HEK293 (cell line): ENCODE measurements around the gene TBC1D22A.

ENCODE experiments used
- HOXA7 ChIP-seq: sonication (generic); formaldehyde crosslinking; IDR thresholded peaks from 2 replicates; pipeline ENCODE4 v1.8.1; 2022; ENCODE audit warnings: missing genetic modification reagents, borderline replicate concordance
- MEIS1 ChIP-seq: sonication (generic); formaldehyde crosslinking; IDR thresholded peaks from 2 replicates; pipeline ENCODE4 v1.8.1; 2022; ENCODE audit warnings: missing genetic modification reagents, mild to moderate bottlenecking, borderline replicate concordance
- SALL2 ChIP-seq: fragments of 450-650 bp; formaldehyde crosslinking; IDR thresholded peaks from 2 replicates; pipeline ENCODE4 v1.5.0; 2017; ENCODE audit warnings: missing biosample characterization, mild to moderate bottlenecking, missing genetic modification characterization, borderline replicate concordance
- ZBTB7A ChIP-seq: fragments of 450-650 bp; formaldehyde crosslinking; IDR thresholded peaks from 2 replicates; pipeline ENCODE4 v1.5.1; 2016; ENCODE audit warnings: low read depth, missing biosample characterization, missing genetic modification characterization
- ZNF24 ChIP-seq: fragments of 450-650 bp; formaldehyde crosslinking; IDR thresholded peaks from 2 replicates; pipeline ENCODE4 v1.5.1; 2016; ENCODE audit warnings: missing biosample characterization, missing genetic modification characterization
- ZNF311 ChIP-seq: fragments of 450-650 bp; formaldehyde crosslinking; IDR thresholded peaks from 2 replicates; pipeline ENCODE4 v1.5.1; 2017; ENCODE audit warnings: missing biosample characterization, missing genetic modification characterization, borderline replicate concordance
- ZNF701 ChIP-seq: fragments of 450-650 bp; formaldehyde crosslinking; IDR thresholded peaks from 2 replicates; pipeline ENCODE4 v1.5.1; 2016; ENCODE audit warnings: missing biosample characterization, missing genetic modification characterization
- TF ChIP-seq, protein P1 (sequence below): fragments of 450-650 bp; formaldehyde crosslinking; IDR thresholded peaks from 2 replicates; pipeline ENCODE4 v1.5.1; 2016; ENCODE audit warnings: missing biosample characterization, missing genetic modification characterization
- TF ChIP-seq, protein P2 (sequence below): fragments of 450-650 bp; formaldehyde crosslinking; IDR thresholded peaks from 2 replicates; pipeline ENCODE4 v1.5.1; 2016; ENCODE audit warnings: missing biosample characterization, missing genetic modification characterization, low read depth
- TF ChIP-seq, protein P3 (sequence below): fragments of 450-650 bp; formaldehyde crosslinking; IDR thresholded peaks from 2 replicates; pipeline ENCODE4 v1.5.1; 2017; ENCODE audit warnings: missing biosample characterization, missing genetic modification characterization

DNA sequence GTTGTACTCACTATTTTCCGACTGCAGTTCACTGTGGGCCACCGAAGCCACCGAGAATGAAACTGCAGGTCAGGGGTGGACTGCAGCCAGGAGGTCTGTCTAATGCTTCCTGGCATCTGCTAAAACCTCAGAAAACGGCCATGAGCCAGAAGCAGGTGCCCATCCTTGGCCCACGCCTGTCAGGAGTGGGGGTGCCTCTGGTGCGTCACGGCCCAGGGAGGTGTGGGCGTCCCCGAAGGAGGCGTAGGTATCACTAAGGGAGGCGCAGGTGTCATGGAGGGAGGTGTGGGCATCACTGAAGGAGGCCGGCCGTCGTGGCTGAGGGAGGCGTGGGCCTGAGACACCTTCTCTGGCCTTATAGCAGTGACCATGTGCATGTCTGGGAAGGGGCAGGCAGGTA lies 456.2 kb downstream of the TBC1D22A start:
- TF ChIP-seq HOXA7 (CRISPR knock-in tag) (no peak), ZBTB7A (tag by site-specific recombination) (no peak), ZNF24 (tag by site-specific recombination) (no peak), SALL2 (tag by site-specific recombination) (no peak), ZNF701 (tag by site-specific recombination) (no peak), ZNF311 (tag by site-specific recombination) (no peak), MEIS1 (no peak)
- TF ChIP-seq, protein P1, sequence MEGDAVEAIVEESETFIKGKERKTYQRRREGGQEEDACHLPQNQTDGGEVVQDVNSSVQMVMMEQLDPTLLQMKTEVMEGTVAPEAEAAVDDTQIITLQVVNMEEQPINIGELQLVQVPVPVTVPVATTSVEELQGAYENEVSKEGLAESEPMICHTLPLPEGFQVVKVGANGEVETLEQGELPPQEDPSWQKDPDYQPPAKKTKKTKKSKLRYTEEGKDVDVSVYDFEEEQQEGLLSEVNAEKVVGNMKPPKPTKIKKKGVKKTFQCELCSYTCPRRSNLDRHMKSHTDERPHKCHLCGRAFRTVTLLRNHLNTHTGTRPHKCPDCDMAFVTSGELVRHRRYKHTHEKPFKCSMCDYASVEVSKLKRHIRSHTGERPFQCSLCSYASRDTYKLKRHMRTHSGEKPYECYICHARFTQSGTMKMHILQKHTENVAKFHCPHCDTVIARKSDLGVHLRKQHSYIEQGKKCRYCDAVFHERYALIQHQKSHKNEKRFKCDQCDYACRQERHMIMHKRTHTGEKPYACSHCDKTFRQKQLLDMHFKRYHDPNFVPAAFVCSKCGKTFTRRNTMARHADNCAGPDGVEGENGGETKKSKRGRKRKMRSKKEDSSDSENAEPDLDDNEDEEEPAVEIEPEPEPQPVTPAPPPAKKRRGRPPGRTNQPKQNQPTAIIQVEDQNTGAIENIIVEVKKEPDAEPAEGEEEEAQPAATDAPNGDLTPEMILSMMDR = no peak
- TF ChIP-seq, protein P2, sequence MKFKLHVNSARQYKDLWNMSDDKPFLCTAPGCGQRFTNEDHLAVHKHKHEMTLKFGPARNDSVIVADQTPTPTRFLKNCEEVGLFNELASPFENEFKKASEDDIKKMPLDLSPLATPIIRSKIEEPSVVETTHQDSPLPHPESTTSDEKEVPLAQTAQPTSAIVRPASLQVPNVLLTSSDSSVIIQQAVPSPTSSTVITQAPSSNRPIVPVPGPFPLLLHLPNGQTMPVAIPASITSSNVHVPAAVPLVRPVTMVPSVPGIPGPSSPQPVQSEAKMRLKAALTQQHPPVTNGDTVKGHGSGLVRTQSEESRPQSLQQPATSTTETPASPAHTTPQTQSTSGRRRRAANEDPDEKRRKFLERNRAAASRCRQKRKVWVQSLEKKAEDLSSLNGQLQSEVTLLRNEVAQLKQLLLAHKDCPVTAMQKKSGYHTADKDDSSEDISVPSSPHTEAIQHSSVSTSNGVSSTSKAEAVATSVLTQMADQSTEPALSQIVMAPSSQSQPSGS = no peak
- TF ChIP-seq, protein P3, sequence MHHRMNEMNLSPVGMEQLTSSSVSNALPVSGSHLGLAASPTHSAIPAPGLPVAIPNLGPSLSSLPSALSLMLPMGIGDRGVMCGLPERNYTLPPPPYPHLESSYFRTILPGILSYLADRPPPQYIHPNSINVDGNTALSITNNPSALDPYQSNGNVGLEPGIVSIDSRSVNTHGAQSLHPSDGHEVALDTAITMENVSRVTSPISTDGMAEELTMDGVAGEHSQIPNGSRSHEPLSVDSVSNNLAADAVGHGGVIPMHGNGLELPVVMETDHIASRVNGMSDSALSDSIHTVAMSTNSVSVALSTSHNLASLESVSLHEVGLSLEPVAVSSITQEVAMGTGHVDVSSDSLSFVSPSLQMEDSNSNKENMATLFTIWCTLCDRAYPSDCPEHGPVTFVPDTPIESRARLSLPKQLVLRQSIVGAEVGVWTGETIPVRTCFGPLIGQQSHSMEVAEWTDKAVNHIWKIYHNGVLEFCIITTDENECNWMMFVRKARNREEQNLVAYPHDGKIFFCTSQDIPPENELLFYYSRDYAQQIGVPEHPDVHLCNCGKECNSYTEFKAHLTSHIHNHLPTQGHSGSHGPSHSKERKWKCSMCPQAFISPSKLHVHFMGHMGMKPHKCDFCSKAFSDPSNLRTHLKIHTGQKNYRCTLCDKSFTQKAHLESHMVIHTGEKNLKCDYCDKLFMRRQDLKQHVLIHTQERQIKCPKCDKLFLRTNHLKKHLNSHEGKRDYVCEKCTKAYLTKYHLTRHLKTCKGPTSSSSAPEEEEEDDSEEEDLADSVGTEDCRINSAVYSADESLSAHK (tag by site-specific recombination) = no peak
